ENCODE data around the gene FYB2.

The FYB2 gene

GRCh38 chr1:56672579-56672978 lies 146.6 kb downstream of the FYB2 start:
- no peak for DNase-seq (ENCODE audit: low read depth, low spot score)
- no peaks in the 10 kb centered on the region for H3K36me3 ChIP-seq (ENCODE audit: insufficient read depth, insufficient read length, low read length)
- no peak overlapping the region for H3K9ac ChIP-seq (ENCODE audit: insufficient read length, low read depth)
- H3K27me3 ChIP-seq (ENCODE audit: insufficient read depth, insufficient read length): no peaks in the 10 kb centered on the region
- TF ChIP-seq YY1 (IDR thresholded peaks at IDR 0.05; ENCODE audit: insufficient read depth, insufficient read length) (no peak), ZNF274 (IDR thresholded peaks at IDR 0.05; ENCODE audit: low read depth, low read length) (no peak), SUZ12 (IDR thresholded peaks at IDR 0.05; ENCODE audit: extremely low read depth, insufficient read depth, insufficient read length) (no peak)
- H3K4me1 ChIP-seq (ENCODE audit: insufficient read depth, insufficient read length): no peaks in the 10 kb centered on the region
- no peaks in the 10 kb centered on the region for H3K9me3 ChIP-seq (ENCODE audit: insufficient read depth, low read length)
- H3K4me3 ChIP-seq (ENCODE audit: insufficient read length, low read depth): no peak overlapping the region

GRCh38 chr1:56671542-56671941 lies 147.7 kb downstream of the FYB2 start:
- TF ChIP-seq ZNF274 (IDR thresholded peaks at IDR 0.05; ENCODE audit: low read depth, low read length) (no peak), SUZ12 (IDR thresholded peaks at IDR 0.05; ENCODE audit: extremely low read depth, insufficient read depth, insufficient read length) (no peak), YY1 (IDR thresholded peaks at IDR 0.05; ENCODE audit: insufficient read depth, insufficient read length) (no peak)
- DNase-seq (ENCODE audit: low read depth, low spot score): no peak
- Histone ChIP-seq H3K27me3 (ENCODE audit: insufficient read depth, insufficient read length) (no peaks in the 10 kb centered on the region), H3K36me3 (ENCODE audit: insufficient read depth, insufficient read length, low read length) (no peaks in the 10 kb centered on the region), H3K4me1 (ENCODE audit: insufficient read depth, insufficient read length) (no peaks in the 10 kb centered on the region), H3K9ac (ENCODE audit: insufficient read length, low read depth) (no peak overlapping the region), H3K9me3 (ENCODE audit: insufficient read depth, low read length) (no peaks in the 10 kb centered on the region), H3K4me3 (ENCODE audit: insufficient read length, low read depth) (no peak overlapping the region)

DNA sequence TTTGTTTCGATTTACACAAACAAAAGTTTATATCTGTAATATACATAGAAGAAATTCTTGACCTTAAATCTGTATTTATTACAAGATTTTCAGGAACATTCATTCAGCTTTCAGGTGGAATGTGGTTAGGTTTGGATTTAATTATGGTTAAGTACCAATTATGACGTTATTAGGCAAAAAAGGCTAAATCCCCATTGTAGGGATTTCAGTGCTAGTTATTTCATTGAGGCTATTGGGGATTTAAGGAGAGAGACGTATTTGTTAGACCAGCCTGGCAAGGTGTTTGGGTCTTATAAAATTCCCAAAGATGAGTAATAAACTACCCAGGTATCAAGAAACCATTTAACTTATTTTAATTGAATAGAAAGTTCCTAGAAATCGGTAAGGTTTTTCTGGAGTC lies 148.1 kb downstream of the FYB2 start:
- Histone ChIP-seq H3K4me1 (ENCODE audit: insufficient read depth, insufficient read length) (no peaks in the 10 kb centered on the region), H3K9ac (ENCODE audit: insufficient read length, low read depth) (no peak overlapping the region), H3K27me3 (ENCODE audit: insufficient read depth, insufficient read length) (no peaks in the 10 kb centered on the region), H3K4me3 (ENCODE audit: insufficient read length, low read depth) (no peak overlapping the region), H3K9me3 (ENCODE audit: insufficient read depth, low read length) (no peaks in the 10 kb centered on the region), H3K36me3 (ENCODE audit: insufficient read depth, insufficient read length, low read length) (no peaks in the 10 kb centered on the region)
- DNase-seq (ENCODE audit: low read depth, low spot score): no peak
- TF ChIP-seq ZNF274 (IDR thresholded peaks at IDR 0.05; ENCODE audit: low read depth, low read length): no peak
- TF ChIP-seq YY1 (IDR thresholded peaks at IDR 0.05; ENCODE audit: insufficient read depth, insufficient read length): no peak
- TF ChIP-seq SUZ12 (IDR thresholded peaks at IDR 0.05; ENCODE audit: extremely low read depth, insufficient read depth, insufficient read length): no peak

- Histone ChIP-seq H3K9me3 (ENCODE audit: insufficient read depth, low read length) (no peaks in the 10 kb centered on the region), H3K9ac (ENCODE audit: insufficient read length, low read depth) (no peak overlapping the region), H3K27me3 (ENCODE audit: insufficient read depth, insufficient read length) (no peaks in the 10 kb centered on the region), H3K4me3 (ENCODE audit: insufficient read length, low read depth) (no peak overlapping the region), H3K36me3 (ENCODE audit: insufficient read depth, insufficient read length, low read length) (no peaks in the 10 kb centered on the region), H3K4me1 (ENCODE audit: insufficient read depth, insufficient read length) (no peaks in the 10 kb centered on the region)
- DNase-seq (ENCODE audit: low read depth, low spot score): no peak
- TF ChIP-seq SUZ12 (IDR thresholded peaks at IDR 0.05; ENCODE audit: extremely low read depth, insufficient read depth, insufficient read length) (no peak), YY1 (IDR thresholded peaks at IDR 0.05; ENCODE audit: insufficient read depth, insufficient read length) (no peak), ZNF274 (IDR thresholded peaks at IDR 0.05; ENCODE audit: low read depth, low read length) (no peak)
These were observed 148.9 kb downstream of the FYB2 start for GRCh38 chr1:56670350-56670749.

Data from NT2/D1 (cell line).